HEK293T (cell line): Measurements from ENCODE around the gene ARRB1.

Experiments used
- FOXA1 ChIP-seq: fragments of 450-650 bp; IDR thresholded peaks from 2 replicates; pipeline ENCODE4 v1.6.1; 2016; ENCODE audit warnings: mild to moderate bottlenecking
- FOXK2 ChIP-seq: fragments of 450-650 bp; IDR thresholded peaks from 2 replicates; pipeline ENCODE4 v1.6.1; 2016; ENCODE audit warnings: mild to moderate bottlenecking
- L3MBTL2 ChIP-seq: fragments of 450-650 bp; conservative IDR thresholded peaks from 2 replicates; pipeline ENCODE4 v1.6.1; 2016; ENCODE audit warnings: mild to moderate bottlenecking
- SP1 ChIP-seq: fragments of 450-650 bp; IDR thresholded peaks from 2 replicates; pipeline ENCODE4 v1.6.1; 2017
- SUZ12 ChIP-seq: fragments of 450-650 bp; IDR thresholded peaks from 2 replicates; pipeline ENCODE4 v1.6.1; 2016; ENCODE audit warnings: mild to moderate bottlenecking

- TF ChIP-seq FOXK2 (no peak), SP1 (no peak), SUZ12 (no peak), L3MBTL2 (no peak), FOXA1 (no peak)
Measured at GRCh38 chr11:75242722-75243600, 108.5 kb downstream of the ARRB1 start.
